RWPE1 (cell line): ENCODE measurements around the gene NACC2.

ENCODE experiments used
- CTCF ChIA-PET: fragments of 350-600 bp; sonication (Branson Sonifier 250); formaldehyde crosslinking; extraction: SDS; loops from one replicate; lab custom pipeline; 2021; lab: Yijun Ruan, JAX
- POLR2A ChIA-PET: fragments of 400-600 bp; formaldehyde crosslinking; extraction: SDS; loops from one replicate; lab custom pipeline; 2020; ENCODE audit warnings: antibody characterized with exemption; ENCODE audit not compliant: low non-redundant PET; lab: Yijun Ruan, JAX
- DNase-seq: peaks from one replicate; pipeline ENCODE4 v3.0.0; 2012; ENCODE audit warnings: low spot score
- H3K27ac ChIP-seq: fragments of 450-650 bp; 2 replicates; pipeline ENCODE4 v1.5.1; 2017
- TF ChIP-seq, protein P1 (sequence below): fragments of 450-650 bp; conservative IDR thresholded peaks from 2 replicates; pipeline ENCODE4 v1.5.1; 2017; ENCODE audit warnings: low read depth, mild to moderate bottlenecking

The NACC2 gene

DNA sequence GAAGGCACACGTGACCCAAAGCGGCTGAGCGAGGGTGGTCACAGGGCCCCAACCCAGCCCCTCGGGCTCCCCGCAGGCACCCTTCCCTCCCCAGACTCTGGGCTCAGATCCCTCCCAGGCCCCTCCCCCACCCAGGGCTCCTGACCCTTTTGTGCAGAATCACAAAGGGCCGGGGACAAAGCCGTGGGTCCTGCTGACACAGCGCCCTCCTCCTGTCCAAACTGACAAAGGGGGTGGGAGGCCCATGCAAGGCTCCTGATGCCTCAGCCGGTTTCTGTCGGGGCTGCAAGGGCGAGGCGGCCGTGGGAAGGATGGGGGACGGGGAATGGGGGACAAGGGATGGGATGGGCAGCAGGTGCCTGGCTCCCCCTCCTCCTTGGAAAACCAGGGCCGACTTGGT, 90.4 kb downstream of the NACC2 start:
- ChIA-PET CTCF (interaction anchor here (0.6 kb wide), 1 partner anchor 18 kb away, joined by 3 read pairs; no protein-coding TSS in a partner anchor), POLR2A (no interaction called here)
- DNase-seq: no peak
- TF ChIP-seq, protein P1, sequence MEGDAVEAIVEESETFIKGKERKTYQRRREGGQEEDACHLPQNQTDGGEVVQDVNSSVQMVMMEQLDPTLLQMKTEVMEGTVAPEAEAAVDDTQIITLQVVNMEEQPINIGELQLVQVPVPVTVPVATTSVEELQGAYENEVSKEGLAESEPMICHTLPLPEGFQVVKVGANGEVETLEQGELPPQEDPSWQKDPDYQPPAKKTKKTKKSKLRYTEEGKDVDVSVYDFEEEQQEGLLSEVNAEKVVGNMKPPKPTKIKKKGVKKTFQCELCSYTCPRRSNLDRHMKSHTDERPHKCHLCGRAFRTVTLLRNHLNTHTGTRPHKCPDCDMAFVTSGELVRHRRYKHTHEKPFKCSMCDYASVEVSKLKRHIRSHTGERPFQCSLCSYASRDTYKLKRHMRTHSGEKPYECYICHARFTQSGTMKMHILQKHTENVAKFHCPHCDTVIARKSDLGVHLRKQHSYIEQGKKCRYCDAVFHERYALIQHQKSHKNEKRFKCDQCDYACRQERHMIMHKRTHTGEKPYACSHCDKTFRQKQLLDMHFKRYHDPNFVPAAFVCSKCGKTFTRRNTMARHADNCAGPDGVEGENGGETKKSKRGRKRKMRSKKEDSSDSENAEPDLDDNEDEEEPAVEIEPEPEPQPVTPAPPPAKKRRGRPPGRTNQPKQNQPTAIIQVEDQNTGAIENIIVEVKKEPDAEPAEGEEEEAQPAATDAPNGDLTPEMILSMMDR: no peak
- H3K27ac ChIP-seq: no peak overlapping the region

DNA sequence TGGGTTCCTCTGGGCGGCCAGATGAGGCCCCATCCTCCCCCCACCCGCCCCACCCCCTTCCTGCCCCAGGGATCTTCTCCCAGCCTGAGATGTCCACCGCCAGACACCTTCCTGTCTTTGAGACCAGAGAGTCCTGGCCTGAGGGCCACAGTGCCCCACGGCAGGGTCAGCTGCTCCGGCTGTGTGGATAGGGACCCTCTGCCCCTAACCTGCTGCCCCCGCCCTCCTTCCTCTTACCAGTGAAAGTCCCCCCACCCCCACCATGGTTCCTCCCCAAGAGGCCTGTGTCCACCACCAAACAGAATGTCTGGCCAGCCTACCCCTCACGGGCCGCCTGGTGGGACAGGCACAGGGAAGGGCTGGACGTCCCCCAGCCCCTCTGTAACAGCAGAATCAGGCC, 90.9 kb downstream of the NACC2 start:
- ChIA-PET POLR2A (no interaction called here), CTCF (no interaction called here)
- no peak overlapping the region for H3K27ac ChIP-seq
- TF ChIP-seq, protein P1: no peak
- no peak for DNase-seq

GRCh38 chr9:136003411-136004218, 91.5 kb downstream of the NACC2 start:
- DNase-seq: no peak
- TF ChIP-seq, protein P1: no peak
- ChIA-PET CTCF (no interaction called here), POLR2A (no interaction called here)
- H3K27ac ChIP-seq: no peak overlapping the region

GRCh38 chr9:136002881-136003280, 92.2 kb downstream of the NACC2 start:
- CTCF ChIA-PET: interaction anchor here (0.6 kb wide), 1 partner anchor 281 kb away, joined by 3 read pairs; no protein-coding TSS in a partner anchor
- TF ChIP-seq, protein P1: no peak
- H3K27ac ChIP-seq: no peak overlapping the region
- POLR2A ChIA-PET: no interaction called here
- no peak for DNase-seq

DNA sequence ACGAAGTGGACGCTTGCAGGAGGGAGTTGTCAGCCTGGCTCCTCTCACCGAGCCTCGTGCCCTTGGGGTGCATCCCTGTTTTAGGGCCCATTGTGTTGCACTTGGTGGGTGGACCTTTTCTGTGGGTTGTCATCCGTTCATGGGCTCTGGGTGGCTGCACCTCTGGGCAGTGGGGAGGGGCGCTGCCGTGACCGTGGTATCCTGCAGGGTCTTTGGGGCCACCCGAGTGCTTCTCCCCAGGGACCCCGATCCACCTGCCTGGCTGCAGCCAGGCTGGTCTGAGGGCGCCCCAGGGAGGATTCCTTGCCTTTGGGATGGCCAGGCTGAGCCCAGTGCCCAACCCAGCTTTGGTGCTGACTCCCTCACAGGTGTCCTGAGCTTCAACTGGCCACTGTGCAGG, 92.9 kb downstream of the NACC2 start:
- DNase-seq: no peak
- TF ChIP-seq, protein P1: no peak
- CTCF ChIA-PET: interaction anchor here (0.6 to 0.7 kb wide), 2 partner anchors 260 to 1235 kb away, joined by 3 to 4 read pairs; no protein-coding TSS in a partner anchor
- no peak overlapping the region for H3K27ac ChIP-seq
- POLR2A ChIA-PET: no interaction called here

DNA sequence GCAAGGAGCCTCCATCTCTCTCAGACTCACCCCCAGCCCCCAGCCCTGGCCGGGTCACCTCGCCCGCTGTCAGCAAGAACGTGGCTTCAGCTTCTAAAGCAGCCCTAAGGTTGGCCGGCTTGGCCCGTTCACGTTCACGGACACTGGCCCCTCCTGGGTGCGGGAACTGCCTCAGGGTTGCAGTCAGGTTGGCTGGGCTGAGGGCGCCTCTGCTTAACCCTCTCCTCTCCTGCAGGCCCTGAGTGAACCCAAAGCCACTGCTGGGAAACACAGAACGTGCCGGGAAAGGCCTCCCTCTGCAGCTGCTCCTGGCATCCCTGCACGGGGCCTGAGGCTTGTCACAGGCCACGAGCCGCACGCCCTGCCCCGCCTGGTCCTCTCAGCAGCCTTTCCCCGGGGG, 93.9 kb downstream of the NACC2 start:
- TF ChIP-seq, protein P1: no peak
- POLR2A ChIA-PET: no interaction called here
- no peak for DNase-seq
- CTCF ChIA-PET: interaction anchor here (0.6 to 0.7 kb wide), 2 partner anchors 90 to 1236 kb away, joined by 3 to 4 read pairs; no protein-coding TSS in a partner anchor
- no peak overlapping the region for H3K27ac ChIP-seq
